ENCODE results near the gene GPR22. TPM values are rescaled to one million over a fixed set of nuclear protein-coding genes. Genes with fewer than 3 reads are reported as not detected.

Gene GPR22
- total and polyA plus RNA-seq, 5 donors from 2014 or later, result 0.09 to 0.29 (median 0.19) TPM; not detected in 2

GRCh38 chr7:107506674-107507339 lies 37.0 kb downstream of the GPR22 start:
- Histone ChIP-seq H3K36me3 (ENCODE audit: control insufficient read depth, insufficient read depth, low read length) (peaks cover 14% of the 10 kb centered on the region), H3K4me3 (ENCODE audit: low read depth, low read length) (no peak overlapping the region), H3K27ac (ENCODE audit: insufficient read depth, low read length, poor library complexity, severe bottlenecking) (no peak overlapping the region), H3K9me3 (ENCODE audit: control insufficient read depth in 2 of 2, low read length in 2 of 2) (no peaks in the 10 kb centered on the region), H3K4me1 (ENCODE audit: control insufficient read depth, insufficient read depth, low read length, poor library complexity, severe bottlenecking) (no peaks in the 10 kb centered on the region), H3K27me3 (ENCODE audit: control insufficient read depth, insufficient read depth, low read length) (no peaks in the 10 kb centered on the region)
- Mint-ChIP-seq H3K4me3 (no peak overlapping the region), H3K9me3 (peaks cover 0 to 5% (median 0%) of the 10 kb centered on the region in 7 donors), H3K27me3 (no peaks in the 10 kb centered on the region), H3K27ac (no peak overlapping the region), H3K36me3 (peaks cover 22% of the 10 kb centered on the region), H3K4me1 (peaks cover 6 to 58% (median 25%) of the 10 kb centered on the region in 4 donors)
- DNase-seq (no peak), ATAC-seq (ENCODE audit: low read depth in 2 of 2) (no peak)

Other genes with a start within 250 kb of the GPR22 start
- gene COG5, start 93.9 kb downstream of the GPR22 start, total RNA-seq, result 68.2 TPM
- 10 to 100 TPM; 23.2 to 47.9 (median 31.0) TPM for gene COG5, start 93.9 kb downstream of the GPR22 start, polyA plus RNA-seq
- 6.9 TPM for gene DUS4L, start 93.9 kb downstream of the GPR22 start, total RNA-seq
- gene DUS4L, start 93.9 kb downstream of the GPR22 start, polyA plus RNA-seq, result 1 to 10 TPM; 4.4 to 5.0 (median 4.7) TPM
- 15.5 TPM for gene BCAP29, start 110.2 kb downstream of the GPR22 start, total RNA-seq
- gene BCAP29, start 110.2 kb downstream of the GPR22 start, polyA plus RNA-seq, result 10 to 100 TPM; 29.6 to 47.4 (median 35.5) TPM
- 0.10 TPM for gene SLC26A4, start 190.8 kb downstream of the GPR22 start, total RNA-seq
- gene SLC26A4, start 190.8 kb downstream of the GPR22 start, polyA plus RNA-seq, result under 1 TPM in 2 of 4 donors, not detected in 2; 0.11 to 0.21 TPM

Data from CD4-positive, CD25-positive, alpha-beta regulatory T cell (primary cell).